Erythroblast (primary cell): ENCODE measurements around the gene PDE3A.

Source experiments
- GATA1 ChIP-seq: IDR thresholded peaks from 2 replicates; pipeline ENCODE4 v1.6.1; 2011; ENCODE audit warnings: low read depth, mild to moderate bottlenecking, control low read depth, low read length, moderate library complexity
- POLR2A ChIP-seq: IDR thresholded peaks from 2 replicates; pipeline ENCODE4 v1.6.1; 2011; ENCODE audit warnings: mild to moderate bottlenecking, low read length

- TF ChIP-seq POLR2A (no peak), GATA1 (no peak)
Measured at GRCh38 chr12:20716037-20716436, 347.7 kb downstream of the PDE3A start.
